Activated effector memory CD4-positive, alpha-beta T cell treated with Interleukin-2 at 50 U/mL for 16 hours (primary cell): ENCODE measurements around the gene CASP9.
"Not testable (repeated sequence)": the region's sequence is repeated elsewhere in the genome, so short reads cannot be mapped to it uniquely, and the experiment has no call there.

Experiments
- DNase-seq: peaks from one replicate; pipeline ENCODE4 v3.0.0-alpha.2; 2020

CASP9 gene

GRCh38 chr1:15493869-15494390, 30.1 kb downstream of the CASP9 start:
- DNase-seq = no peak

- DNase-seq = no peak
Observed at GRCh38 chr1:15492596-15492995, 31.4 kb downstream of the CASP9 start.

GRCh38 chr1:15491010-15491409, 33.0 kb downstream of the CASP9 start:
- not testable (repeated sequence) for DNase-seq

- no peak for DNase-seq
Observed at GRCh38 chr1:15489052-15489736, 34.8 kb downstream of the CASP9 start.

- DNase-seq = no peak
Observed at GRCh38 chr1:15488371-15488770, 35.6 kb downstream of the CASP9 start.

- DNase-seq = not testable (repeated sequence)
Observed at GRCh38 chr1:15486844-15487610, 37.0 kb downstream of the CASP9 start.

GRCh38 chr1:15485636-15486035, 38.4 kb downstream of the CASP9 start:
- DNase-seq = no peak

- DNase-seq = not testable (repeated sequence)
Observed at GRCh38 chr1:15484443-15484842, 39.6 kb downstream of the CASP9 start.

- no peak for DNase-seq
Observed at GRCh38 chr1:15483971-15484370, 40.0 kb downstream of the CASP9 start.

- DNase-seq = not testable (repeated sequence)
Observed at GRCh38 chr1:15482983-15483543, 41.0 kb downstream of the CASP9 start.

GRCh38 chr1:15482455-15482854, 41.6 kb downstream of the CASP9 start:
- DNase-seq = not testable (repeated sequence)

GRCh38 chr1:15479654-15480347, 44.2 kb downstream of the CASP9 start:
- DNase-seq = no peak

- no peak for DNase-seq
Observed at GRCh38 chr1:15477646-15478212, 46.3 kb downstream of the CASP9 start.

GRCh38 chr1:15476927-15477326, 47.1 kb downstream of the CASP9 start:
- no peak for DNase-seq

- DNase-seq = no peak
Observed at GRCh38 chr1:15475752-15476314, 48.2 kb downstream of the CASP9 start, which contains the start of gene CELA2B. TSS of gene CELA2B (plus strand) at chr1:15476104. CDS start at chr1:15476126, 22 bp downstream.

GRCh38 chr1:15472587-15472986, 51.4 kb downstream of the CASP9 start:
- DNase-seq = no peak

- DNase-seq = not testable (repeated sequence)
Observed at GRCh38 chr1:15471723-15472122, 52.3 kb downstream of the CASP9 start.

GRCh38 chr1:15471067-15471466, 52.9 kb downstream of the CASP9 start:
- DNase-seq = not testable (repeated sequence)

GRCh38 chr1:15469821-15470448, 54.1 kb downstream of the CASP9 start:
- DNase-seq = not testable (repeated sequence)

GRCh38 chr1:15469361-15469760, 54.7 kb downstream of the CASP9 start:
- DNase-seq = no peak

GRCh38 chr1:15468145-15468544, 55.9 kb downstream of the CASP9 start:
- no peak for DNase-seq
